NCI-H82 (cell line): ENCODE measurements around the gene DDR1.
"Not testable (repeated sequence)": the region's sequence is repeated elsewhere in the genome, so short reads cannot be mapped to it uniquely, and the experiment has no call there.

Experiments used
- DNase-seq: peaks from one replicate; lab custom pipeline; 2025; lab: John Stamatoyannopoulos, UW

DDR1 gene

GRCh38 chr6:30894935-30895334 is 10.6 kb downstream of the DDR1 start:
- peak; percentile 22 for DNase-seq

GRCh38 chr6:30895343-30895742 is 11.0 kb downstream of the DDR1 start:
- DNase-seq, result no peak

- DNase-seq, result no peak
Observed at GRCh38 chr6:30896541-30896940, 12.2 kb downstream of the DDR1 start.

GRCh38 chr6:30897882-30898281 is 13.6 kb downstream of the DDR1 start:
- DNase-seq, result no peak

GRCh38 chr6:30898750-30899360 is 14.5 kb downstream of the DDR1 start:
- no peak for DNase-seq

GRCh38 chr6:30900863-30901417 is 16.6 kb downstream of the DDR1 start:
- DNase-seq, result no peak

GRCh38 chr6:30901436-30901835 is 17.1 kb downstream of the DDR1 start:
- DNase-seq, result no peak

- DNase-seq, result not testable (repeated sequence)
Observed at GRCh38 chr6:30902196-30902595, 17.9 kb downstream of the DDR1 start.

GRCh38 chr6:30902709-30903108 is 18.4 kb downstream of the DDR1 start:
- DNase-seq, result no peak

- DNase-seq, result no peak
Observed at GRCh38 chr6:30903236-30903635, 18.9 kb downstream of the DDR1 start.

- not testable (repeated sequence) for DNase-seq
Observed at GRCh38 chr6:30907290-30907757, 23.0 kb downstream of the DDR1 start.

GRCh38 chr6:30907758-30908591 is 23.7 kb downstream of the DDR1 start, which contains the start of gene GTF2H4:
Gene GTF2H4 (plus strand): TSS chr6:30908207.
- DNase-seq, result peak; percentile 100

- DNase-seq, result no peak
Observed at GRCh38 chr6:30908700-30909099, 24.4 kb downstream of the DDR1 start.

- not testable (repeated sequence) for DNase-seq
Observed at GRCh38 chr6:30910473-30910872, 26.2 kb downstream of the DDR1 start.

- no peak for DNase-seq
Observed at GRCh38 chr6:30912746-30913520, 28.6 kb downstream of the DDR1 start.

- DNase-seq, result no peak
Observed at GRCh38 chr6:30913721-30914075, 29.4 kb downstream of the DDR1 start.

GRCh38 chr6:30914076-30914853 is 29.9 kb downstream of the DDR1 start, which contains the start of gene VARS2:
Gene VARS2 (plus strand): TSS chr6:30914238. CDS start chr6:30914837, 599 bp downstream.
- DNase-seq, result peak; percentile 93

- no peak for DNase-seq
Observed at GRCh38 chr6:30914854-30915590, 30.7 kb downstream of the DDR1 start.

GRCh38 chr6:30915591-30915946 is 31.2 kb downstream of the DDR1 start:
- peak; percentile 73 for DNase-seq

GRCh38 chr6:30917041-30917440 is 32.7 kb downstream of the DDR1 start:
- no peak for DNase-seq

- DNase-seq, result no peak
Observed at GRCh38 chr6:30917487-30917886, 33.2 kb downstream of the DDR1 start.
